RWPE2 (cell line): Measurements from ENCODE around the gene ZNF319.

ENCODE experiments used
- ATAC-seq: fragments of 200-7000 bp; cut with Tn5 transposase; 3 replicates; pipeline ENCODE4 v1.9.1; 2021; ENCODE audit warnings: low read depth
- DNase-seq: peaks from one replicate; pipeline ENCODE4 v3.0.0-alpha.2; 2020; ENCODE audit warnings: low spot score
- H3K27ac ChIP-seq: fragments of 450-650 bp; 2 replicates; pipeline ENCODE4 v1.5.1; 2017; ENCODE audit warnings: mild to moderate bottlenecking; ENCODE audit not compliant: poor library complexity, severe bottlenecking
- H3K27me3 ChIP-seq: fragments of 250-450 bp; sonication (Bioruptor Pico); 2 replicates; pipeline ENCODE4 v1.5.1; 2021; ENCODE audit warnings: mild to moderate bottlenecking, moderate library complexity; ENCODE audit not compliant: insufficient read depth, poor library complexity, severe bottlenecking
- H3K36me3 ChIP-seq: fragments of 250-450 bp; sonication (Bioruptor Pico); 2 replicates; pipeline ENCODE4 v1.5.1; 2020; ENCODE audit warnings: low read depth, mild to moderate bottlenecking, moderate library complexity
- H3K4me1 ChIP-seq: fragments of 250-450 bp; sonication (Bioruptor Pico); 2 replicates; pipeline ENCODE4 v1.5.1; 2021; ENCODE audit warnings: mild to moderate bottlenecking, moderate library complexity; ENCODE audit not compliant: insufficient read depth, poor library complexity, severe bottlenecking
- H3K4me3 ChIP-seq: fragments of 250-450 bp; sonication (Bioruptor Pico); 2 replicates; pipeline ENCODE4 v1.5.1; 2021; ENCODE audit warnings: mild to moderate bottlenecking, moderate library complexity; ENCODE audit not compliant: severe bottlenecking
- H3K9me3 ChIP-seq: fragments of 250-450 bp; sonication (Bioruptor Pico); 2 replicates; pipeline ENCODE4 v1.5.1; 2021; ENCODE audit warnings: mild to moderate bottlenecking, moderate library complexity; ENCODE audit not compliant: severe bottlenecking
- TF ChIP-seq, protein P1 (sequence below): fragments of 450-650 bp; IDR thresholded peaks from one replicate; pipeline ENCODE4 v1.5.1; 2017; ENCODE audit warnings: mild to moderate bottlenecking, moderate library complexity; ENCODE audit not compliant: poor library complexity, severe bottlenecking

Gene ZNF319

DNA sequence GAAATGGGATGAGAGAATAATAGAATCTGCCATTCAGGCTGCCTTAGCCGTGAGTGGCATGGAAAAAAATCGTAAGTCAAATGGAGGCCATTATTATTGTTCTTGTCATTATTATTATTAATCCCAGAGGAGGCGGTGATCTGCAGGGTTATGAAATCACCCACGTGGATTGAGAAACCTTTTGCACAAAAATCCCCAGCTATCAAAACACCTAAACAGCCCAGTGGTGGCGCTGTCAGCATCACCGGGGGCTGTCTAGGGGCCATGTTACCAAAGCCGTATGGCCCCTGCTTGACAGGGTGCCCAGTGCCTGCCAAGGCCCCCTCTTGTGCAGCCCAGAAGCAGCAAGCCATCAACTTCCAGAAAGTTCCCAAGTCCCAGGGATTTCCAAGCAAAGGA, 54.7 kb downstream of the ZNF319 start:
- DNase-seq = no peak

DNA sequence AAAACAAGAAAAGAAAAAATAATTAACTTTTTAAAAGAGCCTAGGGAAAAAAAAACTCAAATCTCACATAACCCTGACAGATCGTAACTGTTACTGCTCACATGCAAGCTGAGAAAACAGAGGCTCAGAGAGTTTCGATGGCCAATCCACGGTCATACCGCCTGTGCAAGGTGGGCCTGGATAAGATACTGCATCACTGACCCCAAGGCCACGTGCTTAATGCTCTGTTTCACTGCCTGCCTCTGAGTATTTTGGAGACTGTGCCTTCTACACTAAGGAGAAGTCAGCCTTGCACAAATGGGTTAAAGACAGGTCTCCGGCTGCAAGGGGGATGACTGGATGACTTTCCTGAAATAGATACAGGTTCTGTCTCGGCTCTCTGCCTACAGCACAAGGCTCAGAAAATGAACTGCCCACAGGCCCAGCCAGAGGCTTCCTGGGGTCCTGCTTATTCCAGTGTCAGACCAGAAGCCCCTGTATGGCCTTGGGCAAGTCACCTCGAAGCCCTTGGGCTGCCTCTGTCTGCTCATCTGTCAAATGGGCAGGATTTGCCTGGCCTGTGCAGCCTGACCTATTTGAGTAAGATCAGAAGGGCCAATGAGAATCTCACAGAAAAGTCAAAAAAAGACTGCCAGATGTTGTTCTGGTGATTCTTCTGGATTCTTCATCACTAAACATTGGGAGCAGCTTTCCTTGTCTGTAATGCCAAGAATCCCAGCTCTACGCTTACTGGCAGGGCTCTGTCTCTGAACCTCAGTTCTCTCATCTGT, 55.3 kb downstream of the ZNF319 start:
- no peak for ATAC-seq
- Histone ChIP-seq H3K9me3 (no peaks in the 10 kb centered on the region), H3K27me3 (no peaks in the 10 kb centered on the region), H3K4me3 (no peak overlapping the region), H3K4me1 (no peaks in the 10 kb centered on the region), H3K36me3 (no peaks in the 10 kb centered on the region), H3K27ac (no peak overlapping the region)
- TF ChIP-seq, protein P1, sequence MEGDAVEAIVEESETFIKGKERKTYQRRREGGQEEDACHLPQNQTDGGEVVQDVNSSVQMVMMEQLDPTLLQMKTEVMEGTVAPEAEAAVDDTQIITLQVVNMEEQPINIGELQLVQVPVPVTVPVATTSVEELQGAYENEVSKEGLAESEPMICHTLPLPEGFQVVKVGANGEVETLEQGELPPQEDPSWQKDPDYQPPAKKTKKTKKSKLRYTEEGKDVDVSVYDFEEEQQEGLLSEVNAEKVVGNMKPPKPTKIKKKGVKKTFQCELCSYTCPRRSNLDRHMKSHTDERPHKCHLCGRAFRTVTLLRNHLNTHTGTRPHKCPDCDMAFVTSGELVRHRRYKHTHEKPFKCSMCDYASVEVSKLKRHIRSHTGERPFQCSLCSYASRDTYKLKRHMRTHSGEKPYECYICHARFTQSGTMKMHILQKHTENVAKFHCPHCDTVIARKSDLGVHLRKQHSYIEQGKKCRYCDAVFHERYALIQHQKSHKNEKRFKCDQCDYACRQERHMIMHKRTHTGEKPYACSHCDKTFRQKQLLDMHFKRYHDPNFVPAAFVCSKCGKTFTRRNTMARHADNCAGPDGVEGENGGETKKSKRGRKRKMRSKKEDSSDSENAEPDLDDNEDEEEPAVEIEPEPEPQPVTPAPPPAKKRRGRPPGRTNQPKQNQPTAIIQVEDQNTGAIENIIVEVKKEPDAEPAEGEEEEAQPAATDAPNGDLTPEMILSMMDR = no peak
- no peak for DNase-seq

More for the DNA sequence above, 54.7 kb downstream of the ZNF319 start:
- Histone ChIP-seq H3K9me3 (no peaks in the 10 kb centered on the region), H3K4me3 (no peak overlapping the region), H3K4me1 (no peaks in the 10 kb centered on the region), H3K36me3 (no peaks in the 10 kb centered on the region), H3K27ac (no peak overlapping the region), H3K27me3 (no peaks in the 10 kb centered on the region)
- no peak for ATAC-seq
- TF ChIP-seq, protein P1 = no peak
